Uterus (tissue), 2 donors: ENCODE results near the gene NR1H4.

Experiments used
- CTCF ChIP-seq, 4 experiments: fragments of 200-600 bp in 2 of 4; fragments of 450-650 bp in 2 of 4; sonication (generic) in 2 of 4; IDR thresholded peaks; one replicate each; pipeline ENCODE4 v1.5.1; 2016 to 2019; ENCODE audit warnings: antibody characterized with exemption in 4 of 4, mild to moderate bottlenecking in 2 of 4, moderate library complexity in 1 of 4
- POLR2A ChIP-seq, 2 donors: fragments of 450-650 bp; IDR thresholded peaks; one replicate each; pipeline ENCODE4 v1.6.1; 2016; ENCODE audit warnings: antibody characterized with exemption in 2 of 2, mild to moderate bottlenecking in 1 of 2, moderate library complexity in 1 of 2

GRCh38 chr12:100610666-100611430, 137.2 kb downstream of the NR1H4 start:
- TF ChIP-seq POLR2A (IDR thresholded peaks at IDR 0.05) (no peak), CTCF (IDR thresholded peaks at IDR 0.05) (no peak)
